HG02981 (cell line): ENCODE measurements around the gene MAP3K14.

Experiments used
- ATAC-seq: cut with Tn5 transposase; IDR thresholded peaks from one replicate; pipeline ENCODE4 v1.9.1; 2021; ENCODE audit warnings: mild to moderate bottlenecking, moderate library complexity; ENCODE audit not compliant: unreplicated experiment

MAP3K14 gene

GRCh38 chr17:45339646-45340605 is 23.1 kb upstream of the MAP3K14 start:
- ATAC-seq: no peak

- no peak for ATAC-seq
Observed at GRCh38 chr17:45338996-45339535, 22.2 kb upstream of the MAP3K14 start.

DNA sequence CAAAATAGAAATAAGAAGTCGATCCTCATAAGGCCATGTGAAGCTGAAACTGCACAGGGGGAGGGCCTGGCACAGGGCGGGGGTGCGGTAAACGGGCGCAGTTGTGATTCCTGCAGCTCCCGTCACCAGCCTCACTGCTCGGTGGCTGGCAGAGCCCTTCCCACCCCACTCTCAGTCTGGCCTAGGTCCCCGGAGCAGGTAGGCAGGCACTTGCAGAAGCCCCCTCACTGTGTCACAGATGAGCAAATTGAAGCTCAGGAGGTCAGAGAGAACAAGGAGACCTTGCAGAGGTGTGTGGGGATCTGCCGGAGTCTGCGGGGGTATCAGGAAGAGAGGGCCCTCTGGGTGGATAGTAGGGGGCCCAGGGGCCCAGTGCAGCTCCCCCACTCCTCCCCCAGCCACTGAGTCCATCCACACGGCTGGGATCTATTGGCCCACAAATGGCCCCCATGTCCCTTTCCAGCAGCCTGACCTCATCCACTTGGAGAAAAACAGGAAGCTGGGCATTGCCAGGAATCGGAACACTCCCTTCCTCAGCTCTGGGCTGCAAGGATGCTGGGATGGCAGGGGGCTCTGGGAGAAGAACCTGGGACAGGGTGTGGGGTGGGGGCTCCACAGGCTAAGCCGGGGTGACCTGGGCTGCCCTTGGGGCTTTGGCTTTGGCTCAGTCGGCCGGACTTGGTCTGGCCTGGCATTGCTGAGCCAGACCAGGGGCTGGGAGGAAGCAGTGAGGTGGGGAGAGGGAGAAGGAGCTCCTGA is 21.4 kb upstream of the MAP3K14 start:
- no peak for ATAC-seq

GRCh38 chr17:45336390-45337182 is 19.8 kb upstream of the MAP3K14 start:
- ATAC-seq: no peak

GRCh38 chr17:45335721-45336120 is 18.9 kb upstream of the MAP3K14 start:
- no peak for ATAC-seq

DNA sequence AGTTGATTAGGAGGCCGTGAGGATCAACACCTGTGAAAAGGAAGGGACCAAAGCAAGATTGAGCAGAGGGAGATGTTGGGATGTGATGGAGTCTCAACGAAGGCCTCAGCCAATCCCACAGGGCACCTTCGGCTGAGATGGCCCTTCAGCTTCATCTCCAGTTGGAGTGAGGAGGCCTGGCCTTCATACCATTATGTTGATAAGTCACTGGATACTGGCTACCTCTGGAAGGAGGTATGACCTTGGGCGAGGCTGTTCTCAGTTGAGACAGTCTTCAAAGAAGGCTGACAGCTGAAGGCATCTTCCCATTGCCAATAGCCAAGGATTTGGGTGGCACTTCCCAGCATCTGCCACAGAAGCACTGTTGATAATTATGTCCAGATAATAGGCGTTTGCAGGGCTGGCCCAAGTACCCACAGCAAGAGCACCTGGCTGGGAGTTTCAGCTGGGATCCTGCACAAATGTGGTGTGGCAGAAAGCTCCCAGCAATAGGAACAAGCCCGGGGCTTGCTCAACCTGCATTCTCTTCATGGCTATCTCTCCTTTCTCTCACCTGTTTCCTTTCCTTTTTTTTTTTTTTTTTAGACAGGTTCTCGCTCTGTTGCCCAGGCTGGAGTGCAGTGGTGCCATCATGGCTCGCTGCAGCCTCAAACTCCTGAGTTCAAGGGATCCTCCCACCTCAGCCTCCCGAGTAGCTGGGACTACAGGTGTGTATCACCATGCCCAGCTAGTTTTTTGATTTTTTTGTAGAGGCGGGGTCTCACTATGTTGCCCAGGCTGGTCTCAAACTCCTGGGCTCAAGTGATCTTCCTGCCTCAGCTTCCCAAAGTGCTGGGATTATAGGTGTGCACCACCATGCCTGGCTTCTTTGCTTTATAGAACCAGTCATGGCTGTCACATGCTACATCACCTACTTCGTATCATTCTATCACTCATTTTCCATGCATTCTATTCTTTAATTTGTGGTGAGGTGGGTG is 18.2 kb upstream of the MAP3K14 start:
- no peak for ATAC-seq

- no peak for ATAC-seq
Observed at GRCh38 chr17:45334231-45334630, 17.4 kb upstream of the MAP3K14 start.

DNA sequence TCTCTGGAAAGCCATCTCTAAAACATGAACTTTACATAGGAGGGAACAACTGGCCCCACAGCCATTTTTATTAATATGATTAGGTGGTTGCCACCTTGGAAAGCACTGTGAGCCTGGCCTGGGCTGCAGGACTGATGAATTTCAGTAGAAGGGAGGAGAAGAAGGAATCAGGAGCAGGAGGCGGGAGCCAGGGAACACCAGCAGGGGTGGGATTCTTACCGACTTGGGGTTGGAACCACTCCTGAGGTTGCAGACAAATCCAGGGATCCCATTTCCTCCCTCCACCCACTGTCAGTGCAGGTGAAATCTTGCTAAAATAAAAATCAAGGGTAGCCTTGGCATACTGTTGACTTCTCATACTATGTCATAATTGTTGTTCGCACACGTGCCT is 16.9 kb upstream of the MAP3K14 start:
- no peak for ATAC-seq

DNA sequence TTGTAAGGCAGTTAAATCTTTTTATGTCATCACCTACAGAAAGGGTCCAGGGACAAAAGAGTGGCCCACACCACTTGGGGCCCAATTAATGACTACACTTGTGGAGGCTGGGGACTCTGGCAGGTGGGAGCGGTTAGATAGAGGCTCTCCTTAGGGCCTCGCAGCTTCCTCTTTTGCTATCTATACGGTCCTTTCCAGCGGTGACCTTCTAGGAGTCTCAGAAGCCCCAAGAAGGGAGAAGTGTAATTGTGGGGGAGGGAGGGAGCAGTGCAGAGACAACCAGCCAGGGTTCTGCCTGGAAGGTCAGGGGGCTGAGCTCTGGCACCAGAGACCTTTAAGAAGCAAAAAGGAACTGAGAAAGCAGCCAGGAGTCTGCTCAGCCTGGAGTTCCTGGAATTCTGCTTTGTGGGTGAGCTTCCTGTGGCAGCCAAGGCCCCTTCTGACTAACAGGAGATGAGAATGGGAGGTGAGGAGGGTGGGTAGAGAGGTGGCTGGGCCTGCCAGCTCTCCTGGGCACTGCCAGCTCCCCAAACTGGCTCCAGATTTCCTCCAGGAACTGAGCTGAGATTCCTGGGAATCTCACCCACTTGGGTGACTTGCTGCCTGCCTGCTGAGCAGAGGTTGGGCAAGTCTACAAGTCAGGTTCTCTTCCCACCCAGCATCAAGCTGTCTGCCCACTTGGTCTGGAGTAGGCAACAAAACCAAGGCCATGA is 16.3 kb upstream of the MAP3K14 start:
- ATAC-seq: peak; percentile 62

DNA sequence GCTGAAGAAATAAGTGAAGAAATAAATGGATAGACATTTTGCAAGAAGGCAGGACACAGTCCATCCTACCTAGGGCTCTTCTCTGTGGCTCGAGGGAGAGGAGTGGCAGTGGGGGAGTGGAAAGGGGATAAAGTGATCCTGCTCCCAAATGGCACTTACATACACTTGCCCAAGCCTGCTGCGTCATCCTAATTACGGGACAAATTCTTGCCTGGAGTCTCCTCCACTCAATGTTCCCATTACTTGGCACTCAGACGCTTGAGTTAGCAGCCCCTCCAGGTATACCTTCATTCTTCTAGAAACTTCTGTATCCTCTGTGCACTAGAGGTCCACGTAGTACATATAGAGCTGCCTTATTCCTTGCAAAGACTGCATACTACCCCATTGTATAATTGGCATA is 15.7 kb upstream of the MAP3K14 start:
- ATAC-seq: no peak

DNA sequence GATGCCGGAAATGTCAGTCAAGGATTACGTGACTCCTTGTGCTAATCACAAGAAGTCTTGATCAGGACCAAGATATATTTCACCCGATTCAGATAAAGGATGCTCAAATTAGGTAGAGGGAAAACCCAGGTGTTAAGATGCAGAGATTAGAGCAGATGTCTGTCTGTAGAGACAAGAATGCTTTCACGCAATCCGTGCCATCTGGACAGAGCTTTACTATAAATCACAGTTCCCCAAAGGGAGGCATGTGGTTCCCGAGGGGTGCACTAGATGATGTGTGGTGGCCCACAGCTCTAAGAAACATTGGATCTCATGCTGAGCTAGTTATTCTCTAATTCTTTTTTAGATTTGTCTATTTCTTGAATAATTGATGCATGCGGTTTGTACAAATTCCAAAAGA is 9.8 kb upstream of the MAP3K14 start:
- ATAC-seq: no peak

GRCh38 chr17:45325810-45326209 is 9.0 kb upstream of the MAP3K14 start:
- ATAC-seq: no peak

DNA sequence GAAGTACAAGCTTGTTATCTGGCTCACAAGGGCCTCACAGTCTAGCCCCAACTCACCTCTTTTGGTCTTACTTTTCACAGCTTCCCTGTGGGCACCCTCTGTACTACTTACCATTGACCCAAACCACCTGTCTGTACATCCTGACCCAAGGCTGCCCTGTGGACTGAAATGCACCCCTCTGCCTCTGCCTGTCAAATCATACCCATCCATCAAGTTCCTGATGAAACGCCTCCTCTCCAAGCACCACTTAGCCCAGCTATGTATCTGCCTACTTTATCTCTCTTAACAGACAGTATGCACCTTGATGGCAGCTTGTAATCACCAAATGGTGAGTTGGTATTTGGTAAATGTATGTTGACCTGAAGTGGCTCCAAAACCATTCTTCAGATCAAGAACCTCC is 7.5 kb upstream of the MAP3K14 start:
- no peak for ATAC-seq

GRCh38 chr17:45322168-45322567 is 5.3 kb upstream of the MAP3K14 start:
- no peak for ATAC-seq

DNA sequence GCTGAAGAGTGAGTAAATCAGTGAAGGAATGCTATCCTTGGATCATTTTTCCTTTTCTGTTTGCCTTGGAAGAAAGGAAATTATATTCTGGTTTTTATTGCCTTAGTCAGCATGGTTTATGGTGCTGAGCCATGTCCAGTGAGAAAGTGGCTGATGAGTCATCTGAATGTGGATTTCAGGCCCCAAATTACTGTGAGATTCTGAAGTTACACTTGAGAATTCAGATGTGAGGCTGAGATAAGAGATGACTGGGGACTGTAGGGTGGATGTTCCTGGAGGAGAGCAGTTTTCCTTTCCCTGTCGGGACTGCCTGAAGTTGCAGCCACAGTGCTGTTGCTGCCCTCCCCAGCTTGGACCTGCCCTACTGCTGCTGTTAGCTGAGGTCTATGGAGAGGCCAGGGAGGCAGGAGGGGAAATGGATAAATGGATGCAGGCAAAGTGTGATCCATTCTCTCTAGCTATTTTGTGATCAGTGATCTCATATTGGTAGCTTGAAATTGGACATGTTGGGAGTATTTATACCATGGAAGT is 4.2 kb upstream of the MAP3K14 start:
- no peak for ATAC-seq

DNA sequence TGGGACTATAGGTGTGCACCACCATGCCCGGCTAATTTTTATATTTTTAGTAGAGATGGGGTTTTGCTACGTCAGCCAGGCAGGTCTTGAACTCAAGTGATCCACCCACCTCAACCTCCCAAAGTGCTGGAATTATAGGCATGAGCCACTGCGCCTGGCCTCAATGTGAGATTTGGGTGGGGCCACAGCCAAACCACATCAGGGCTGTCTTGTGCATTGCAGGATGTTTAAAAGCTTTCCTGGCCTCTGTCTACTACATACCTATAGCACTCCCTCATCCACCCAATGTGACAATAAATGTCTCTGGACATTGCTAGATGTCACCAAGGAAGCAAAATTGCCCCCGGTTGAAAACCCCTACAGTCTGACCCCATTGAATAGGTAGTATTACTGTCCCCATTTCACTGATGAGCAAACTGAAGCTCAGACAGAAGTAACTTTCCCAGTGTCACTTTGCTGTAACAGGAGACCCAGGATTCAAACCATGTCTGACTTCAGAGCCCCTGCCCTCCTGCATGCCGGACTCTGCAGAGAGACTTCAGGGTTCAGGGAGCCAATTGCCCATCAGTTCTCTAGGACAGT is 3.6 kb upstream of the MAP3K14 start:
- ATAC-seq: no peak

DNA sequence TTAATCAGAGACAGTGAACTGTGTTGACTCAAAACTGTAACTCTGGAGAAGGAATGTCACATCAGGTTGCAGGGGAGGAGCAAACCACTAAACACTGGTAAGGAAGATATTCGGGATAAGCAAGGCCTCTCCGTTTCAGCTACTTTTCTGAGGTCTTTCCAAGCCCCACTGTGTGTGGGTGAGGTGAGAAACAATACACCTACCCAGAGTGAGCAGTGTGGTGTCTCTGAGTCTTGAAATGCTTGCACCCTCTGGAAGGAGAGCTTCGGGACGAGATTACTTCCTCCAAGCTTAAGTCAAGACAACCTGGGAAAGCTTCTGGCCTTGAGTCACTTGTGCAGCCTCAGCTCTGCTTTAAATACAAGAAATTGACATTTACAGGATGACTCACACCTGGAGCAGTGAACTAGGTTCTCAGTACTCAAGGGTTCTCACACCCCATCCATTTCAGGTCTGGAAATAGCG is 2.5 kb upstream of the MAP3K14 start:
- no peak for ATAC-seq

- ATAC-seq: no peak
Observed at GRCh38 chr17:45318561-45319230, 1.9 kb upstream of the MAP3K14 start.
